HCT116 (cell line): Measurements from ENCODE around the gene GABRA5. TPM values are rescaled to one million over a fixed set of nuclear protein-coding genes. Genes with fewer than 3 reads are reported as not detected.

Source experiments
- ATAC-seq: fragments of 200-7000 bp; cut with Tn5 transposase; 2 replicates; pipeline ENCODE4 v1.9.1; 2020; ENCODE audit warnings: mild to moderate bottlenecking, moderate library complexity
- BruUV-seq: library from RNA; stranded (reverse); fragments of 400-500 nt; replicated peaks from 2 replicates; lab custom pipeline; 2021; lab: Mats Ljungman, UMichigan
- CTCF ChIA-PET: fragments of 300-600 bp; sonication (Branson Sonifier 250); formaldehyde crosslinking; loops from one replicate; lab custom pipeline; 2021; ENCODE audit warnings: antibody characterized with exemption; lab: Charles Lee
- POLR2A ChIA-PET: fragments of 300-600, 350-600 bp; sonication (Branson Sonifier 250); formaldehyde crosslinking; loops from one replicate; lab custom pipeline; 2021; ENCODE audit warnings: antibody characterized with exemption; lab: Charles Lee
- RAD21 ChIA-PET, 2 experiments: fragments of 300-600 bp; sonication (Branson Sonifier 250); formaldehyde crosslinking; loops; one replicate each; lab custom pipeline; 2023; ENCODE audit warnings: low total read pairs in 2 of 2; ENCODE audit not compliant: uncharacterized antibody in 2 of 2, unreplicated experiment in 2 of 2, low non-redundant PET in 1 of 2; lab: Charles Lee
- DNase-seq: peaks from one replicate; pipeline ENCODE4 v3.0.0-alpha.2; 2010; ENCODE audit warnings: low read depth, low spot score
- H2AFZ ChIP-seq: fragments of 200-600 bp; shearing (Covaris generic), sonication (generic); 2 replicates; pipeline ENCODE4 v1.6.1; 2017; ENCODE audit warnings: low read depth, mixed run types, mixed read lengths, antibody characterized with exemption, low read length; ENCODE audit not compliant: poor library complexity, severe bottlenecking
- H3K27ac ChIP-seq: 2 replicates; pipeline ENCODE4 v1.5.1; 2012; ENCODE audit warnings: low read depth, low read length
- H3K27me3 ChIP-seq: fragments of 200-600 bp; sonication (generic); 2 replicates; pipeline ENCODE4 v1.6.1; 2016; ENCODE audit warnings: mixed run types, low read length, mixed read lengths; ENCODE audit not compliant: insufficient read depth
- H3K36me3 ChIP-seq, 2 experiments: fragments of 200-500 bp in 1 of 2; fragments of 200-600 bp in 1 of 2; sonication (Bioruptor generic) in 1 of 2; sonication (generic) in 1 of 2; 2 replicates each; pipeline versions ENCODE4 v1.5.1 to v1.6.1; 2014 to 2016; ENCODE audit warnings: low read length in 2 of 2, inconsistent platforms in 1 of 2, mixed read lengths in 1 of 2, mixed run types in 1 of 2; ENCODE audit not compliant: insufficient read depth in 2 of 2, control insufficient read depth in 1 of 2
- H3K4me1 ChIP-seq, 2 experiments: fragments of 200-600 bp in 1 of 2; sonication (generic) in 1 of 2; 2 replicates each; pipeline versions ENCODE4 v1.5.1 to v1.6.1; 2012 to 2017; ENCODE audit warnings: low read length in 2 of 2, inconsistent platforms in 1 of 2, mild to moderate bottlenecking in 1 of 2, mixed read lengths in 1 of 2, mixed run types in 1 of 2, moderate library complexity in 1 of 2; ENCODE audit not compliant: insufficient read depth in 2 of 2, control insufficient read depth in 1 of 2
- H3K4me2 ChIP-seq: fragments of 200-600 bp; sonication (generic); 2 replicates; pipeline ENCODE4 v1.6.1; 2017; ENCODE audit warnings: mixed run types, low read length, mixed read lengths
- H3K4me3 ChIP-seq, 2 experiments: fragments of 200-600 bp in 1 of 2; sonication (generic) in 1 of 2; replicated peaks in 1 of 2; 2 replicates each; pipeline ENCODE4 v1.5.1; 2011 to 2016; ENCODE audit warnings: low read length in 2 of 2, control low read depth in 1 of 2, low read depth in 1 of 2, mild to moderate bottlenecking in 1 of 2, mixed read lengths in 1 of 2, mixed run types in 1 of 2
- H3K79me2 ChIP-seq: fragments of 200-600 bp; sonication (generic); 2 replicates; pipeline ENCODE4 v1.6.1; 2017; ENCODE audit warnings: mild to moderate bottlenecking, mixed run types, low read length, moderate library complexity, mixed read lengths; ENCODE audit not compliant: insufficient read depth
- H3K9ac ChIP-seq: fragments of 200-600 bp; sonication (generic); 2 replicates; pipeline ENCODE4 v1.6.1; 2016; ENCODE audit warnings: low read length, mixed read lengths
- H3K9me2 ChIP-seq: fragments of 200-600 bp; sonication (generic), shearing (Covaris generic); 2 replicates; pipeline ENCODE4 v1.6.1; 2017; ENCODE audit warnings: mixed run types, mild to moderate bottlenecking, moderate library complexity; ENCODE audit not compliant: insufficient read depth
- H3K9me3 ChIP-seq, 2 experiments: fragments of 200-500 bp in 1 of 2; fragments of 200-600 bp in 1 of 2; sonication (Bioruptor generic) in 1 of 2; sonication (generic) in 1 of 2; 2 replicates each; pipeline ENCODE4 v1.6.1; 2014 to 2017; ENCODE audit warnings: low read length in 2 of 2, mixed read lengths in 2 of 2, inconsistent platforms in 1 of 2, low read depth in 1 of 2, mild to moderate bottlenecking in 1 of 2, mixed run types in 1 of 2, moderate library complexity in 1 of 2; ENCODE audit not compliant: control insufficient read depth in 1 of 2, insufficient read depth in 1 of 2
- H4K20me1 ChIP-seq: fragments of 200-600 bp; sonication (generic), shearing (Covaris generic); 2 replicates; pipeline ENCODE4 v1.6.1; 2017; ENCODE audit warnings: mixed run types, mild to moderate bottlenecking, moderate library complexity; ENCODE audit not compliant: insufficient read depth
- EGR1 ChIP-seq: IDR thresholded peaks from 2 replicates; pipeline ENCODE4 v1.6.1; 2012; ENCODE audit warnings: low read depth
- EZH2 ChIP-seq: fragments of 200-600 bp; sonication (generic); IDR thresholded peaks from 2 replicates; pipeline ENCODE4 v1.6.1; 2017; ENCODE audit warnings: antibody characterized with exemption, mixed run types
- FOSL1 ChIP-seq: IDR thresholded peaks from 2 replicates; pipeline ENCODE4 v1.6.1; 2012; ENCODE audit warnings: low read depth
- JUND ChIP-seq: IDR thresholded peaks from 2 replicates; pipeline ENCODE4 v1.6.1; 2012
- POLR2A ChIP-seq: IDR thresholded peaks from 2 replicates; pipeline ENCODE4 v1.7.0; 2011; ENCODE audit warnings: borderline replicate concordance; ENCODE audit not compliant: insufficient read depth, insufficient read length; ENCODE audit errors: extremely low read depth
- POLR2AphosphoS5 ChIP-seq: IDR thresholded peaks from 2 replicates; pipeline ENCODE4 v1.6.1; 2011; ENCODE audit warnings: mild to moderate bottlenecking, low read depth, low read length, moderate library complexity
- SIN3A ChIP-seq: IDR thresholded peaks from 2 replicates; pipeline ENCODE4 v1.6.1; 2012; ENCODE audit warnings: low read depth
- SP1 ChIP-seq: IDR thresholded peaks from 2 replicates; pipeline ENCODE4 v1.6.1; 2012; ENCODE audit warnings: low read depth
- TCF7L2 ChIP-seq: IDR thresholded peaks from 2 replicates; pipeline ENCODE4 v1.7.0; 2011; ENCODE audit warnings: borderline replicate concordance, inconsistent platforms; ENCODE audit not compliant: insufficient read depth, insufficient read length; ENCODE audit errors: extremely low read depth
- ZFX ChIP-seq: fragments of 450-650 bp; IDR thresholded peaks from 2 replicates; pipeline ENCODE4 v1.6.1; 2017
- ZNF274 ChIP-seq: fragments of 200-500 bp; sonication (Bioruptor generic); IDR thresholded peaks from 2 replicates; pipeline ENCODE4 v1.6.1; 2014; ENCODE audit warnings: mild to moderate bottlenecking, low read depth, low read length, inconsistent platforms
- intact Hi-C: fragments of 100-400 bp; cut with micrococcal nuclease; formaldehyde crosslinking; loops from 2 replicates; pipeline ENCODE4 v1.10.0; 2022
- total RNA-seq: library from RNA; stranded (reverse); gene quantifications from one replicate; pipeline ENCODE4 v1.2.1, GENCODE V29; 2021; ENCODE audit not compliant: unreplicated experiment
- TF ChIP-seq, protein P1 (sequence below): IDR thresholded peaks from 2 replicates; pipeline ENCODE4 v1.6.1; 2012
- TF ChIP-seq, protein P2 (sequence below): IDR thresholded peaks from 2 replicates; pipeline ENCODE4 v1.6.1; 2012
- TF ChIP-seq, protein P3 (sequence below), 3 experiments: fragments of 200-600 bp in 1 of 3; sonication (generic) in 1 of 3; IDR thresholded peaks in 2 of 3; conservative IDR thresholded peaks in 1 of 3; 2 replicates each; pipeline ENCODE4 v1.5.1; 2012 to 2017; ENCODE audit warnings: low read depth in 2 of 3, low read length in 2 of 3, antibody characterized with exemption in 1 of 3, borderline replicate concordance in 1 of 3, control low read depth in 1 of 3, mild to moderate bottlenecking in 1 of 3, mixed read lengths in 1 of 3, mixed run types in 1 of 3, moderate library complexity in 1 of 3; ENCODE audit not compliant: insufficient read depth in 1 of 3
- TF ChIP-seq, protein P4 (sequence below): IDR thresholded peaks from 2 replicates; pipeline ENCODE4 v1.6.1; 2012; ENCODE audit warnings: low read depth

The GABRA5 gene
- total RNA-seq, 1 experiment from 2014 or later: not detected

DNA sequence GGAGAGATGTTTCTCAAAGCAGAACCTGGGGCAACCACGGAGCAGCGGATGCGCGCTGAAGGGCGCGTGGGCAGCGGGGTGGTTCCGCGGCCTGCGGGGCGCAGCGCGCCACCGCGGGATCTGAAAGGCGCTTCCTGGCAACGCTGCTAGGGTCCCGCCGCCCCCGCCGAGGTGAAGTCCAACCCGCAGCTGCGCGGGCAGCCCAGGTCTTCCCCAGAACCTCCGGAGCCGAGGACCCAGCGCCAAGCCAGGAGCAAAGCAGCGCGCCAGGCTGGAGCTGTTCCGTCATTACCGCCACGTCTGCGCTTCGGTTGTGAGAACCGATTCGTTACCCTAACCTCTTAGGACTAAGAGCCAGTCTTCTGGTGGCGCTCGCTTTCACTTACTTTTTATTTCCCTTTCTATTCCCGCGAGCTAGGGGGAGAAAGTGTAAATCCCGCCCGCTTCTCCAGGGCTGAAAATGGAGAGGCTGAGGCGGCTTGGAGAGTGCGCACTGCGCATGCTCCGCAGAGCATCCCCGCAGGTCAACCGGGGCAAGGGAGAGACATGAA is 100.9 kb downstream of the GABRA5 start:
- no peak overlapping the region for H3K27ac ChIP-seq
- no peaks in the 10 kb centered on the region for H3K4me1 ChIP-seq
- TF ChIP-seq, protein P1, sequence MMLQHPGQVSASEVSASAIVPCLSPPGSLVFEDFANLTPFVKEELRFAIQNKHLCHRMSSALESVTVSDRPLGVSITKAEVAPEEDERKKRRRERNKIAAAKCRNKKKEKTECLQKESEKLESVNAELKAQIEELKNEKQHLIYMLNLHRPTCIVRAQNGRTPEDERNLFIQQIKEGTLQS: no peak
- TF ChIP-seq SP1: no peak
- ChIA-PET POLR2A (no interaction called here), CTCF (no interaction called here), RAD21 (no interaction called here)
- H3K4me3 ChIP-seq: no peak overlapping the region
- DNase-seq (no peak), ATAC-seq (no peak)
- H3K79me2 ChIP-seq: no peaks in the 10 kb centered on the region
- H3K9me3 ChIP-seq: peaks cover 4 to 17% of the 10 kb centered on the region in 2 experiments; a peak in 2 of 4 replicates
- intact Hi-C loops: no loop called here
- no peak overlapping the region for H3K9ac ChIP-seq
- H3K36me3 ChIP-seq: no peaks in the 10 kb centered on the region
- BruUV-seq: no TSS peak
- no peak overlapping the region for H3K4me2 ChIP-seq
- H3K27me3 ChIP-seq: no peaks in the 10 kb centered on the region
- H4K20me1 ChIP-seq: no peaks in the 10 kb centered on the region
- no peak overlapping the region for H2AFZ ChIP-seq
- H3K9me2 ChIP-seq: no peaks in the 10 kb centered on the region

DNA sequence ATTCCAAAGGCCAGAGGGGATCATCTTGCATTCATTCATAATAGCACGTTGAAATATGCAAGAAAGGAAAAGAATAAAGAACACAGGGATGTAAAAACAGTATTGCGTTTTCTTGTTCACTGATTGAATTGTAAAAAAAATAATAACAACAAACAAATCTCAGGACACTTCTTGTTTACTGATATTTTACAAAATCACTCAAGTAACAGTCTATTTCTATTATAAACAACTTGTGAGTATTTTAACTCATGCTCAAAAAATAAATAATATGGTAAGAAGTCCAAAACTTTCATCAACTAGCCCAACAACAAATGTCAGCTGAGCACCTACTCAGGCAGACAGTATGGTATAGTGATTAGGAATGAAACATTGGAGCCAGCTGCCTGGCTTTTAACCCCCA is 101.9 kb downstream of the GABRA5 start:
- RAD21 ChIA-PET: no interaction called here
- Histone ChIP-seq H3K36me3 (no peaks in the 10 kb centered on the region), H3K9me2 (no peaks in the 10 kb centered on the region), H3K4me1 (no peaks in the 10 kb centered on the region), H4K20me1 (no peaks in the 10 kb centered on the region), H3K4me2 (no peak overlapping the region), H3K9me3 (peaks cover 7 to 24% of the 10 kb centered on the region in 2 experiments; a peak in 2 of 4 replicates), H3K79me2 (no peaks in the 10 kb centered on the region), H3K27me3 (no peaks in the 10 kb centered on the region), H3K27ac (no peak overlapping the region), H3K4me3 (no peak overlapping the region), H3K9ac (no peak overlapping the region), H2AFZ (no peak overlapping the region)
- TF ChIP-seq ZFX (no peak), ZNF274 (no peak), JUND (no peak), TCF7L2 (no peak), POLR2A (no peak), POLR2AphosphoS5 (no peak), EZH2 (no peak), FOSL1 (no peak), EGR1 (no peak), SIN3A (no peak)
- TF ChIP-seq, protein P2, sequence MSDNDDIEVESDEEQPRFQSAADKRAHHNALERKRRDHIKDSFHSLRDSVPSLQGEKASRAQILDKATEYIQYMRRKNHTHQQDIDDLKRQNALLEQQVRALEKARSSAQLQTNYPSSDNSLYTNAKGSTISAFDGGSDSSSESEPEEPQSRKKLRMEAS: no peak
- TF ChIP-seq, protein P3, sequence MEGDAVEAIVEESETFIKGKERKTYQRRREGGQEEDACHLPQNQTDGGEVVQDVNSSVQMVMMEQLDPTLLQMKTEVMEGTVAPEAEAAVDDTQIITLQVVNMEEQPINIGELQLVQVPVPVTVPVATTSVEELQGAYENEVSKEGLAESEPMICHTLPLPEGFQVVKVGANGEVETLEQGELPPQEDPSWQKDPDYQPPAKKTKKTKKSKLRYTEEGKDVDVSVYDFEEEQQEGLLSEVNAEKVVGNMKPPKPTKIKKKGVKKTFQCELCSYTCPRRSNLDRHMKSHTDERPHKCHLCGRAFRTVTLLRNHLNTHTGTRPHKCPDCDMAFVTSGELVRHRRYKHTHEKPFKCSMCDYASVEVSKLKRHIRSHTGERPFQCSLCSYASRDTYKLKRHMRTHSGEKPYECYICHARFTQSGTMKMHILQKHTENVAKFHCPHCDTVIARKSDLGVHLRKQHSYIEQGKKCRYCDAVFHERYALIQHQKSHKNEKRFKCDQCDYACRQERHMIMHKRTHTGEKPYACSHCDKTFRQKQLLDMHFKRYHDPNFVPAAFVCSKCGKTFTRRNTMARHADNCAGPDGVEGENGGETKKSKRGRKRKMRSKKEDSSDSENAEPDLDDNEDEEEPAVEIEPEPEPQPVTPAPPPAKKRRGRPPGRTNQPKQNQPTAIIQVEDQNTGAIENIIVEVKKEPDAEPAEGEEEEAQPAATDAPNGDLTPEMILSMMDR (IDR thresholded peaks at IDR 0.05 in 2 of 3, conservative IDR thresholded peaks at IDR 0.05 in 1 of 3; ENCODE audit: borderline replicate concordance in 1 of 3, insufficient read depth in 1 of 3, low read depth in 2 of 3, low read length in 2 of 3): no peak
- TF ChIP-seq, protein P4, sequence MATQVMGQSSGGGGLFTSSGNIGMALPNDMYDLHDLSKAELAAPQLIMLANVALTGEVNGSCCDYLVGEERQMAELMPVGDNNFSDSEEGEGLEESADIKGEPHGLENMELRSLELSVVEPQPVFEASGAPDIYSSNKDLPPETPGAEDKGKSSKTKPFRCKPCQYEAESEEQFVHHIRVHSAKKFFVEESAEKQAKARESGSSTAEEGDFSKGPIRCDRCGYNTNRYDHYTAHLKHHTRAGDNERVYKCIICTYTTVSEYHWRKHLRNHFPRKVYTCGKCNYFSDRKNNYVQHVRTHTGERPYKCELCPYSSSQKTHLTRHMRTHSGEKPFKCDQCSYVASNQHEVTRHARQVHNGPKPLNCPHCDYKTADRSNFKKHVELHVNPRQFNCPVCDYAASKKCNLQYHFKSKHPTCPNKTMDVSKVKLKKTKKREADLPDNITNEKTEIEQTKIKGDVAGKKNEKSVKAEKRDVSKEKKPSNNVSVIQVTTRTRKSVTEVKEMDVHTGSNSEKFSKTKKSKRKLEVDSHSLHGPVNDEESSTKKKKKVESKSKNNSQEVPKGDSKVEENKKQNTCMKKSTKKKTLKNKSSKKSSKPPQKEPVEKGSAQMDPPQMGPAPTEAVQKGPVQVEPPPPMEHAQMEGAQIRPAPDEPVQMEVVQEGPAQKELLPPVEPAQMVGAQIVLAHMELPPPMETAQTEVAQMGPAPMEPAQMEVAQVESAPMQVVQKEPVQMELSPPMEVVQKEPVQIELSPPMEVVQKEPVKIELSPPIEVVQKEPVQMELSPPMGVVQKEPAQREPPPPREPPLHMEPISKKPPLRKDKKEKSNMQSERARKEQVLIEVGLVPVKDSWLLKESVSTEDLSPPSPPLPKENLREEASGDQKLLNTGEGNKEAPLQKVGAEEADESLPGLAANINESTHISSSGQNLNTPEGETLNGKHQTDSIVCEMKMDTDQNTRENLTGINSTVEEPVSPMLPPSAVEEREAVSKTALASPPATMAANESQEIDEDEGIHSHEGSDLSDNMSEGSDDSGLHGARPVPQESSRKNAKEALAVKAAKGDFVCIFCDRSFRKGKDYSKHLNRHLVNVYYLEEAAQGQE: no peak
- CTCF ChIA-PET: no interaction called here
- DNase-seq (no peak), ATAC-seq (no peak)
- POLR2A ChIA-PET: no interaction called here
- no TSS peak for BruUV-seq
- intact Hi-C loops: no loop called here
